H1 (cell line): ENCODE measurements around the gene EPHA2. TPM values are rescaled to one million over a fixed set of nuclear protein-coding genes. Genes with fewer than 3 reads are reported as not detected.

Experiments
- CTCF ChIA-PET: fragments of 300-600 bp; sonication (Branson Sonifier 250); formaldehyde crosslinking; loops from one replicate; lab custom pipeline; 2021; ENCODE audit not compliant: partially characterized antibody; lab: Charles Lee
- POLR2A ChIA-PET: fragments of 300-600 bp; sonication (Branson Sonifier 250); formaldehyde crosslinking; loops from one replicate; lab custom pipeline; 2021; ENCODE audit warnings: inconsistent platforms; ENCODE audit not compliant: partially characterized antibody; lab: Charles Lee
- DNase-seq, 2 experiments: peaks; one replicate each; pipeline versions ENCODE4 v3.0.0 to v3.0.0-alpha.2; 2010 to 2022; ENCODE audit warnings: low spot score in 2 of 2, low read depth in 1 of 2, mixed read lengths in 1 of 2
- FAIRE-seq: peaks from 2 replicates; lab custom pipeline; 2011; peaks lifted over from hg19 to GRCh38; lab: Jason Lieb, UNC
- H2AFZ ChIP-seq: 2 replicates; pipeline ENCODE4 v1.8.1; 2012; ENCODE audit warnings: low read length, inconsistent platforms
- H2AK5ac ChIP-seq: 2 replicates; pipeline ENCODE4 v1.6.1; 2013; ENCODE audit warnings: low read depth, low read length
- H2BK120ac ChIP-seq: replicated peaks from 2 replicates; pipeline ENCODE3; 2013; ENCODE audit warnings: low read depth, low read length, inconsistent platforms
- H2BK12ac ChIP-seq: 2 replicates; pipeline ENCODE4 v1.6.1; 2013; ENCODE audit warnings: low read depth, low read length
- H2BK15ac ChIP-seq: 2 replicates; pipeline ENCODE4 v1.6.1; 2013; ENCODE audit warnings: low read length
- H2BK20ac ChIP-seq: 2 replicates; pipeline ENCODE4 v1.6.1; 2013; ENCODE audit warnings: low read length
- H2BK5ac ChIP-seq: 2 replicates; pipeline ENCODE4 v1.6.1; 2013; ENCODE audit warnings: low read depth, low read length
- H3K14ac ChIP-seq: 2 replicates; pipeline ENCODE4 v1.6.1; 2013; ENCODE audit warnings: inconsistent platforms; ENCODE audit not compliant: insufficient read length
- H3K18ac ChIP-seq: 2 replicates; pipeline ENCODE4 v1.6.1; 2013; ENCODE audit warnings: low read length; ENCODE audit errors: extremely low read depth
- H3K23ac ChIP-seq: 2 replicates; pipeline ENCODE4 v1.6.1; 2013; ENCODE audit warnings: inconsistent platforms; ENCODE audit not compliant: insufficient read length
- H3K23me2 ChIP-seq: 2 replicates; pipeline ENCODE4 v1.6.1; 2013; ENCODE audit warnings: low read depth, low read length
- H3K27ac ChIP-seq: 2 replicates; pipeline ENCODE4 v1.6.1; 2011; ENCODE audit warnings: low read depth, low read length, inconsistent platforms
- H3K27me3 ChIP-seq, 4 experiments: replicated peaks in 1 of 4; 1 replicate in 1 of 4; 2 replicates in 3 of 4; pipeline versions ENCODE4 v1.6.1 to v1.8.1; 2011 to 2013; ENCODE audit warnings: low read length in 3 of 4, mild to moderate bottlenecking in 3 of 4, inconsistent platforms in 2 of 4, mixed read lengths in 2 of 4, moderate library complexity in 1 of 4; ENCODE audit not compliant: control insufficient read depth in 3 of 4, insufficient read depth in 3 of 4; ENCODE audit errors: extremely low read depth in 1 of 4
- H3K36me3 ChIP-seq, 4 experiments: 2 replicates each; pipeline versions ENCODE4 v1.6.1 to v1.8.1; 2011 to 2013; ENCODE audit warnings: mild to moderate bottlenecking in 4 of 4, low read length in 3 of 4, moderate library complexity in 2 of 4, control low read depth in 1 of 4, inconsistent platforms in 1 of 4; ENCODE audit not compliant: insufficient read depth in 4 of 4, control insufficient read depth in 2 of 4
- H3K4ac ChIP-seq: replicated peaks from 2 replicates; pipeline ENCODE3; 2013; ENCODE audit warnings: low read length, low read depth, mixed read lengths, inconsistent platforms; ENCODE audit not compliant: insufficient read length
- H3K4me1 ChIP-seq, 4 experiments: replicated peaks in 1 of 4; 1 replicate in 1 of 4; 2 replicates in 3 of 4; pipeline versions ENCODE4 v1.6.1 to v1.8.1; 2011 to 2013; ENCODE audit warnings: low read length in 3 of 4, inconsistent platforms in 2 of 4, mixed read lengths in 1 of 4; ENCODE audit not compliant: insufficient read depth in 4 of 4, control insufficient read depth in 3 of 4
- H3K4me2 ChIP-seq, 2 experiments: 2 replicates each; pipeline versions ENCODE4 v1.6.1 to v1.8.1; 2011 to 2013; ENCODE audit warnings: low read depth in 2 of 2, low read length in 2 of 2, control low read depth in 1 of 2, inconsistent platforms in 1 of 2, mild to moderate bottlenecking in 1 of 2; ENCODE audit not compliant: insufficient read depth in 1 of 2
- H3K4me3 ChIP-seq, 4 experiments: fragments of 200-600, 300-600 bp in 1 of 4; sonication (generic), shearing (Covaris generic), sonication (Bioruptor Twin) in 1 of 4; 2 replicates each; pipeline versions ENCODE4 v1.5.1 to v1.8.1; 2011 to 2016; ENCODE audit warnings: low read length in 4 of 4, low read depth in 3 of 4, control low read depth in 2 of 4, inconsistent platforms in 2 of 4, mild to moderate bottlenecking in 2 of 4, mixed read lengths in 1 of 4, moderate library complexity in 1 of 4; ENCODE audit not compliant: insufficient read depth in 2 of 4; ENCODE audit errors: extremely low read depth in 1 of 4
- H3K56ac ChIP-seq: replicated peaks from 2 replicates; pipeline ENCODE3; 2013; ENCODE audit warnings: low read depth, mild to moderate bottlenecking, mixed read lengths, low read length, inconsistent platforms; ENCODE audit not compliant: insufficient read length
- H3K79me1 ChIP-seq: 2 replicates; pipeline ENCODE4 v1.6.1; 2013; ENCODE audit warnings: low read depth, low read length, control low read depth
- H3K79me2 ChIP-seq, 2 experiments: 2 replicates each; pipeline versions ENCODE4 v1.6.1 to v1.8.1; 2012 to 2013; ENCODE audit warnings: low read length in 2 of 2, mild to moderate bottlenecking in 2 of 2, inconsistent platforms in 1 of 2; ENCODE audit not compliant: insufficient read depth in 2 of 2, control insufficient read depth in 1 of 2
- H3K9ac ChIP-seq, 4 experiments: replicated peaks in 1 of 4; 1 replicate in 1 of 4; 2 replicates in 3 of 4; pipeline versions ENCODE4 v1.6.1 to v1.8.1; 2011 to 2013; ENCODE audit warnings: low read depth in 3 of 4, low read length in 3 of 4, control low read depth in 2 of 4, mild to moderate bottlenecking in 2 of 4, moderate library complexity in 2 of 4, inconsistent platforms in 1 of 4; ENCODE audit errors: extremely low read depth in 1 of 4
- H3K9me3 ChIP-seq, 2 experiments: 2 replicates each; pipeline versions ENCODE4 v1.6.1 to v1.8.1; 2012 to 2013; ENCODE audit warnings: mild to moderate bottlenecking in 2 of 2, moderate library complexity in 2 of 2, control low read depth in 1 of 2, inconsistent platforms in 1 of 2, low read depth in 1 of 2, low read length in 1 of 2, mixed read lengths in 1 of 2; ENCODE audit not compliant: insufficient read depth in 2 of 2
- H4K20me1 ChIP-seq, 2 experiments: replicated peaks in 1 of 2; 2 replicates each; pipeline versions ENCODE3 to v1.8.1; 2011 to 2013; ENCODE audit warnings: inconsistent platforms in 2 of 2, low read length in 2 of 2, mild to moderate bottlenecking in 1 of 2; ENCODE audit not compliant: insufficient read depth in 2 of 2, control insufficient read depth in 1 of 2
- H4K5ac ChIP-seq: 2 replicates; pipeline ENCODE4 v1.6.1; 2013; ENCODE audit warnings: low read length, low read depth, mixed read lengths, inconsistent platforms; ENCODE audit not compliant: insufficient read length
- H4K8ac ChIP-seq: 2 replicates; pipeline ENCODE4 v1.8.0; 2013; ENCODE audit warnings: mild to moderate bottlenecking, moderate library complexity, low read length, inconsistent platforms; ENCODE audit not compliant: insufficient read depth; ENCODE audit errors: extremely low read depth
- H4K91ac ChIP-seq: replicated peaks from 2 replicates; pipeline ENCODE3; 2013; ENCODE audit warnings: low read length, mixed read lengths, inconsistent platforms; ENCODE audit not compliant: insufficient read length
- ATF3 ChIP-seq: IDR thresholded peaks from 2 replicates; pipeline ENCODE4 v1.6.1; 2011; ENCODE audit warnings: low read depth, mild to moderate bottlenecking, low read length; ENCODE audit not compliant: insufficient read depth
- CHD2 ChIP-seq: IDR thresholded peaks from 2 replicates; pipeline ENCODE4 v1.6.1; 2012; ENCODE audit warnings: low read length, improper control_type of control experiment
- KDM1A ChIP-seq: fragments of 200-600, 300-600 bp; sonication (generic); IDR thresholded peaks from 2 replicates; pipeline ENCODE4 v1.7.1; 2016; ENCODE audit warnings: mild to moderate bottlenecking, low read length, borderline replicate concordance
- NRF1 ChIP-seq: IDR thresholded peaks from 2 replicates; pipeline ENCODE4 v1.6.1; 2011; ENCODE audit warnings: mild to moderate bottlenecking, low read depth, low read length, improper control_type of control experiment
- RAD21 ChIP-seq, 2 experiments: IDR thresholded peaks in 1 of 2; conservative IDR thresholded peaks in 1 of 2; 2 replicates each; pipeline ENCODE4 v1.6.1; 2011; ENCODE audit warnings: low read depth in 2 of 2, low read length in 2 of 2, improper control_type of control experiment in 1 of 2, inconsistent platforms in 1 of 2, mild to moderate bottlenecking in 1 of 2, moderate library complexity in 1 of 2
- SAP30 ChIP-seq: fragments of 300-600 bp; sonication (generic); IDR thresholded peaks from 2 replicates; pipeline ENCODE4 v1.7.1; 2012; ENCODE audit warnings: low read length, moderate library complexity, mild to moderate bottlenecking, inconsistent platforms; ENCODE audit not compliant: insufficient read depth, insufficient replicate concordance
- TAF7 ChIP-seq: optimal IDR thresholded peaks from 2 replicates; pipeline ENCODE3; 2011; ENCODE audit warnings: low read depth, mild to moderate bottlenecking, inconsistent platforms, low read length, moderate library complexity, borderline replicate concordance
- TCF12 ChIP-seq: IDR thresholded peaks from 2 replicates; pipeline ENCODE4 v1.6.1; 2011; ENCODE audit warnings: low read depth, mild to moderate bottlenecking, low read length
- TEAD4 ChIP-seq: IDR thresholded peaks from 2 replicates; pipeline ENCODE4 v1.6.1; 2012; ENCODE audit warnings: low read depth, low read length, inconsistent platforms, mixed read lengths
- ZNF274 ChIP-seq: IDR thresholded peaks from 2 replicates; pipeline ENCODE4 v1.7.0; 2012; ENCODE audit warnings: low read length, borderline replicate concordance; ENCODE audit errors: extremely low read depth
- WGBS, 2 experiments: shearing (Covaris generic) in 1 of 2; methylation state at CpG; one replicate each; pipeline versions ENCODE4 v1.1.6 to v1.1.7; 2013 to 2015; ENCODE audit warnings: low lambda C conversion rate in 2 of 2, mixed read lengths in 2 of 2, inconsistent platforms in 1 of 2, low coverage in 1 of 2, missing lambda C conversion rate in 1 of 2; ENCODE audit not compliant: insufficient replicate concordance in 2 of 2, insufficient coverage in 1 of 2, insufficient read length in 1 of 2; ENCODE audit errors: extremely low coverage in 1 of 2, missing lambda C conversion rate in 1 of 2; 5-methylcytosine and 5-hydroxymethylcytosine counted together
- polyA plus RNA-seq, 7 experiments: library from polyadenylated mRNA; depleted of rRNA in 3 of 7; stranded (reverse) in 5 of 7; unstranded in 2 of 7; fragments of >200 nt in 5 of 7; fragments of 200-250 nt in 2 of 7; gene quantifications; 1 replicate in 5 of 7; 2 replicates in 1 of 7; 4 replicates in 1 of 7; pipeline versions ENCODE4 v1.2.1 to v1.2.3, GENCODE V29; 2011 to 2013; ENCODE audit warnings: missing spikeins in 2 of 7, mixed read lengths in 2 of 7
- total RNA-seq: library from RNA; stranded (reverse); fragmentation: NEBNext Ultra II Directional; extraction: Animal tissue kit (Norgen Biotek cat#: 25700); gene quantifications from 2 replicates; pipeline ENCODE4 v1.2.1, GENCODE V29; 2021

The EPHA2 gene
- total and polyA plus RNA-seq, 2 of the 8 experiments (the other 6 are each of a cell fraction or from before 2014, with no cell fraction given) = 26.8 to 33.6 TPM

GRCh38 chr1:16202281-16203210, 46.7 kb upstream of the EPHA2 start:
- Histone ChIP-seq H3K79me1 (peaks cover 2% of the 10 kb centered on the region; the same call in 1 of the 2 replicates), H2BK20ac (no peak overlapping the region), H2BK120ac (no peak overlapping the region), H3K14ac (no peak overlapping the region), H3K4me2 (no peak overlapping the region), H3K4me1 (peaks cover 0 to 10% (median 6%) of the 10 kb centered on the region in 4 experiments; a peak in 4 of 7 replicates), H2BK15ac (no peak overlapping the region), H3K9me3 (no peaks in the 10 kb centered on the region), H3K4ac (no peak overlapping the region), H3K27ac (no peak overlapping the region), H3K4me3 (no peak overlapping the region), H3K18ac (no peak overlapping the region), H3K56ac (no peak overlapping the region), H3K79me2 (no peaks in the 10 kb centered on the region), H2BK12ac (no peak overlapping the region), H4K91ac (no peak overlapping the region), H3K36me3 (peaks cover 14 to 35% (median 28%) of the 10 kb centered on the region in 4 experiments; a peak in 7 of 8 replicates), H2AFZ (no peak overlapping the region), H2BK5ac (no peak overlapping the region), H4K8ac (no peak overlapping the region), H3K9ac (no peak overlapping the region), H3K23me2 (peaks cover 5% of the 10 kb centered on the region), H3K27me3 (no peaks in the 10 kb centered on the region), H3K23ac (no peak overlapping the region), H4K20me1 (peaks cover 0 to 6% of the 10 kb centered on the region in 2 experiments), H4K5ac (no peak overlapping the region), H2AK5ac (no peak overlapping the region)
- ChIA-PET CTCF (interaction anchor here (1.2 to 7.6 kb wide), 8 partner anchors 9 to 124 kb away, joined by 3 to 45 read pairs (median 8); no protein-coding TSS in a partner anchor), POLR2A (interaction anchor here (0.8 to 2.9 kb wide), 8 partner anchors 10 to 80 kb away, joined by 3 to 7 read pairs (median 4); partner anchors contain the start of gene ARHGEF19)
- DNase-seq (no peak), FAIRE-seq (no peak)
- 93% methylated on average over 16 of the region's 24 CpGs; no CpG with 5 or more reads in 1 of the 2 experiments for WGBS, 2 experiments
- no peak for TF ChIP-seq NRF1
- no peak for TF ChIP-seq CHD2
- no peak for TF ChIP-seq ZNF274
- no peak for TF ChIP-seq RAD21 (IDR thresholded peaks at IDR 0.05 in 1 of 2, conservative IDR thresholded peaks at IDR 0.05 in 1 of 2; ENCODE audit: low read depth in 2 of 2, low read length in 2 of 2)
- TF ChIP-seq SAP30 = no peak
- TF ChIP-seq KDM1A = no peak
- no peak for TF ChIP-seq TAF7
- no peak for TF ChIP-seq TEAD4
- TF ChIP-seq ATF3 = no peak
- TF ChIP-seq TCF12 = no peak
